Measurements from ENCODE around the gene FOXG1.

- TF ChIP-seq POLR2A (IDR thresholded peaks at IDR 0.05; ENCODE audit: low read length) (no peak), GATA1 (IDR thresholded peaks at IDR 0.05; ENCODE audit: low read depth, low read length) (no peak)
Observed at GRCh38 chr14:28772613-28773012, 6.0 kb downstream of the FOXG1 start.
